Activated T-cell treated with anti-CD3 and anti-CD28 coated beads, Interleukin-2, amount 50 U/mL, for 4 hours (primary cell): ENCODE data around the gene KBTBD6. TPM values are rescaled to one million over a fixed set of nuclear protein-coding genes. Genes with fewer than 3 reads are reported as not detected.
A peak's percentile ranks its signal among the peaks of the same experiment; 100 is the strongest.
"Not testable (repeated sequence)": the region's sequence is repeated elsewhere in the genome, so short reads cannot be mapped to it uniquely, and the experiment has no call there.

Experiments used
- ATAC-seq, 2 donors: fragments of 200-7000 bp; cut with Tn5 transposase; one replicate each; pipeline ENCODE4 v1.10.0; 2021
- DNase-seq: peaks from one replicate; pipeline ENCODE4 v3.0.0-alpha.2; 2020
- H3K27me3 Mint-ChIP-seq: one replicate; pipeline ENCODE4 v1.8.0; 2021; ENCODE audit warnings: low read depth, mixed read lengths
- H3K36me3 Mint-ChIP-seq: one replicate; pipeline ENCODE4 v1.8.0; 2022; ENCODE audit warnings: mixed read lengths; ENCODE audit not compliant: insufficient read depth
- H3K4me1 Mint-ChIP-seq: one replicate; pipeline ENCODE4 v1.8.0; 2021; ENCODE audit warnings: low read depth, mixed read lengths
- H3K4me3 Mint-ChIP-seq: one replicate; pipeline ENCODE4 v1.8.0; 2021; ENCODE audit warnings: mild to moderate bottlenecking, moderate library complexity, mixed read lengths
- H3K9me3 Mint-ChIP-seq: one replicate; pipeline ENCODE4 v1.8.0; 2021; ENCODE audit warnings: mixed read lengths
- total RNA-seq, 3 donors: library from RNA; stranded (reverse); gene quantifications; one replicate each; pipeline ENCODE4 v1.2.1, GENCODE V29; 2021

Gene KBTBD6
- total RNA-seq, 3 donors from 2014 or later: 4.0 to 5.5 (median 4.6) TPM

- Mint-ChIP-seq H3K4me3 (no peak overlapping the region), H3K9me3 (peaks cover 62% of the 10 kb centered on the region), H3K27me3 (no peaks in the 10 kb centered on the region), H3K36me3 (peaks cover 42% of the 10 kb centered on the region), H3K4me1 (no peaks in the 10 kb centered on the region)
- DNase-seq: no peak
- no peak for ATAC-seq
These were observed 16.0 kb upstream of the KBTBD6 start for GRCh38 chr13:41148419-41149283.

DNA sequence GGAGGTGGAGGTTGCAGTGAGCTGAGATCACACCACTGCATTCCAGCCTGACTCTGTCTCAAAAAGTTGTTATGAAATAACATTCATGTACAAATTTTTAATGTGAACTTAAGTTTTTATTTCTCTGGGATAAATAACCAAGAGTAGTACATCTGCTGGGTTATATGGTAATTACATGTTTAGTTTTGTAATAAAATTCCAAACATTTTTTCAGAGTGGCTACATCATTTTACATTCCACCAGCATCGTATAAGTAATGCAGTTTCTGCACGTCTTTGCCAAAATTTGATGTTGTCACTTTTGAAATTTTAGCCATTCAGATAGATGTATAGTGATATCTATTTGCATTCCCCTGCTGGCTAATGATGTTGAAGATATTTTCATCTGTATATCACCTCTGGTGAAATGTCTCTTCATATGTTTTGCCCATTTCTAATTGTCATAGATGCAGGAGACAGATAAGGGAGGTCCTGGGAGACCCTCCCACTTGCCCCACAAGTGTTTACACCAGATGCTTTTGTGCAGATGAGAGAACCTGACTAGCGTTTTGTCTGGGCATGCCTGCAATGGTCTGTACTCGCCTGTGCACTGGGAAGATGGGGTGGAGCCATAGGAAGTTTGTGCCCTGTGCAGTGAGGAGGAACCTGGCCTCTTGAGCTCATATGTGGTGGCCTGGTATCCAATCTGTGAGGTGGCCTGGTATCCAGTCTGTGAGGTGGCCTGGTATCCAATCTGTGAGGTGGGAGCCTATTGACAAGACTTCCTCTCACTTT is 12.7 kb upstream of the KBTBD6 start:
- H3K4me3 Mint-ChIP-seq: no peak overlapping the region
- peaks cover 26% of the 10 kb centered on the region for H3K36me3 Mint-ChIP-seq
- ATAC-seq: no peak
- no peak for DNase-seq
- H3K27me3 Mint-ChIP-seq: no peaks in the 10 kb centered on the region
- H3K4me1 Mint-ChIP-seq: no peaks in the 10 kb centered on the region
- peaks cover 32% of the 10 kb centered on the region for H3K9me3 Mint-ChIP-seq

DNA sequence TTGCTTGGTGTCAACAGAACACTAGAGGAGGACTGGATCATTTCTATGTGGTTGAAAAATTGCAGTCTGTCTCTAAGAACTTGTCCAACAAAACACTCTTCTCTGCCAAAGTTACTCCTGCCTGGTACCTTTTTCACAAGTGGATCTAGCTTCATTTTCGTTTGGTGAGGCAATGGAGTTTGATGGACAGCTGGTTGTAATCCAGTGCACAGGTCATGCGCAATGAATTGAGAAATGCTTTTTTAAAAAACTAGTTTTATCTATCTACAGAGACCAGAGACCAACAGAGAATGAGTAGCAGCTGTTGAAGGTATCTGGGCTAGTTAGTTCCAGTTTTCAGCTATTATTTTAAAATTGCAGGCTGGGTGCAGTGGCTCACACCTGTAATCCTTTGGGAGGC is 12.0 kb upstream of the KBTBD6 start:
- H3K27me3 Mint-ChIP-seq: no peaks in the 10 kb centered on the region
- peaks cover 25% of the 10 kb centered on the region for H3K9me3 Mint-ChIP-seq
- peaks cover 20% of the 10 kb centered on the region for H3K36me3 Mint-ChIP-seq
- no peak for ATAC-seq
- H3K4me1 Mint-ChIP-seq: peaks cover 3% of the 10 kb centered on the region
- DNase-seq: no peak
- no peak overlapping the region for H3K4me3 Mint-ChIP-seq

DNA sequence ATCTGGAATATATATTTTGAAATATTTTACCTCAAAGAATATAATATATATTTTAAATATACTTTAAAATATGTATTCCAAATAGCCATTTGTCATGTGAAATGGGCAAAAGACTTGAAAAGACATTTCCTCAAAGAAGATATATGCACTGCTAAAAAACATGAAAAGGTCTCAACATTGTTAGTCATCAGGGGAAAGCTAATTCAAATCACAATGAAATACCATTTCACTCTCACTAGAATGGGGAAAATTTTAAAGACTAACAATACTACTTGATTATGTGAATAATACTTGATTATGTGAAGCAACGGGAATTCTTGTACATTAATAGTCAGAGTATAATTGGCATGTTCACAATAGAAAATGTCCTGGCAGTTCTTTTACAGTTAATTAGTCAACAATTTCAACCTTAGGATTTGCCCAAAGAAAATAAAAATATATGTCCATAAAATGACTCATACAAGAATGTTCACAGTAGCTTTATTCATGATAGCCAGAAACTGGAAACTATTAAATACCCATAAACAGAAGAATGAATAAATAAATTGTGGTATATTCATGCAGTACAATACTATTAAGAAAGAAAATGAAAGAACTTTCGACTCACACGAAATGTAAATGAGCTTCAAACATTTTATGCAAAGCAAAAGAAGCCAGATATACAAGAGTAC is 6.8 kb upstream of the KBTBD6 start:
- H3K9me3 Mint-ChIP-seq: no peaks in the 10 kb centered on the region
- peaks cover 2% of the 10 kb centered on the region for H3K36me3 Mint-ChIP-seq
- H3K4me1 Mint-ChIP-seq: peaks cover 3% of the 10 kb centered on the region
- no peak overlapping the region for H3K4me3 Mint-ChIP-seq
- ATAC-seq: peak; percentile 27 to 52
- no peaks in the 10 kb centered on the region for H3K27me3 Mint-ChIP-seq
- DNase-seq: no peak

DNA sequence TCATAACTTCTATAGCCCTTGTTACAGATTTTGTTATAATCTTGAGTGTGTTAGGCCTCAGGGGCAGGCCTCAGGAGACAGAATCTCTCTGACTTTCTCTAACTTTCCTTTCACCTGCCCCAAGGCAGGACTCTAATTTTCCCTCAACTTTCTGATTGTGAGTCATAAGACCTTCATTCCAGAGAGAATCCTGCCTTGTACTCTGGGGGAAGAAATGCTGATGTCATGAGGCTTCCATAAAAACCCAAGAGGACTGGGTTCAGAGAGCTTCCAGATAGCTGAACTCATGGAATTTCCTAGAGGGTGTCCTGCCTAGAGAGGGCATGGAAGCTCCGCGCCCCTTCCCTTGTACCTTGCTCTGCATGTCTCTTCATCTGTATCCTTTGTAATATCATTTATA is 5.3 kb upstream of the KBTBD6 start:
- Mint-ChIP-seq H3K4me1 (peaks cover 14% of the 10 kb centered on the region), H3K36me3 (peaks cover 4% of the 10 kb centered on the region), H3K4me3 (no peak overlapping the region), H3K27me3 (no peaks in the 10 kb centered on the region), H3K9me3 (no peaks in the 10 kb centered on the region)
- ATAC-seq (no peak), DNase-seq (no peak)

DNA sequence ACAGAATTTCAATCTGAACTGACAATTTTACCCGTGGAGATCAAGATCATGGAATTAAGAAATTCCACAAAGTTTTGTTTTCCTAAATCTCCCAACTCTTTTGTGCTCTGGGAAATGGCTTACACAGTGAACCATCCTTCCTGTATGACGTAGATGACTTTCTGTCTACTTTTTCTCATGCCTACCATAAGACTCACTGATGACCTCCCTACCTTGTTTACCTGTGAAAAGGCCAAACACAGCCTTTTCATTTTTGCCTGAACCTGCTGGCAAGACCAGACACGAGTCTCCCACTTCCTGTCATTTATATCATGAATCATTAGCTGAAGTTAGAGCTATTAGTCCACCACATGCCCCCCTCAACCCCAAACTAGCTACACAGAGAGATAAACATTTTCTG is 4.6 kb upstream of the KBTBD6 start:
- H3K4me1 Mint-ChIP-seq: peaks cover 21% of the 10 kb centered on the region
- no peaks in the 10 kb centered on the region for H3K9me3 Mint-ChIP-seq
- H3K27me3 Mint-ChIP-seq: no peaks in the 10 kb centered on the region
- H3K36me3 Mint-ChIP-seq: peaks cover 4% of the 10 kb centered on the region
- DNase-seq: no peak
- ATAC-seq: no peak
- H3K4me3 Mint-ChIP-seq: no peak overlapping the region

DNA sequence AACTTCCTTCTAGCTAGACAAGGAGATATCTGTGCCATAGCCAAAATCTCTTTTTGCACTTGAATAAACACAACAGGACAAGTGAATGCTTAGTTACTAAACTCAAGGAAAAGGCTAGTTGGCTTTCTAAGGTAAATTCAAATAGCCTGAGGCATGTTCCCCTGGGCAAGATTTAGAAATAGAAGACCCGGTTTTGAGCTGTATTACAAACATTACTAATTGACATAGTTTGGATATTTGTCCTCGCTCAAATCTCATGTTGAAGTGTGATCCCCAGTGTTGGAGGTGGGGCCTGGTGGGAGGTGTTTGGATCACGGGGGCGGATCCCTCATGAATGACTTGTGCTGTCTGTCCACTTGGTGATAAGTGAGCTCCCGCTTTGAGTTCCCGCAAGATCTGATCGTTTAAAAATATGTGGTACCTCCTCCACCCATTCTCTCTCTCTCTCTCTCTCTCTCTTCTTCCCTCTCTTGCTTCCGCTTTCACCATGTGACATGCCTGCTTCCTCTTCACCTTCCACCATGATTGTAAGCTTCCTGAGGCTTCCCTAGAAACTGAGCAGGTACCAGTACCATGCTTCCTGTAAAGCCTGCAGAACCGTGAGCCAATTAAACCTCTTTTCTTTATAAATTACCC is 3.9 kb upstream of the KBTBD6 start:
- no peak overlapping the region for H3K4me3 Mint-ChIP-seq
- peaks cover 28% of the 10 kb centered on the region for H3K4me1 Mint-ChIP-seq

DNA sequence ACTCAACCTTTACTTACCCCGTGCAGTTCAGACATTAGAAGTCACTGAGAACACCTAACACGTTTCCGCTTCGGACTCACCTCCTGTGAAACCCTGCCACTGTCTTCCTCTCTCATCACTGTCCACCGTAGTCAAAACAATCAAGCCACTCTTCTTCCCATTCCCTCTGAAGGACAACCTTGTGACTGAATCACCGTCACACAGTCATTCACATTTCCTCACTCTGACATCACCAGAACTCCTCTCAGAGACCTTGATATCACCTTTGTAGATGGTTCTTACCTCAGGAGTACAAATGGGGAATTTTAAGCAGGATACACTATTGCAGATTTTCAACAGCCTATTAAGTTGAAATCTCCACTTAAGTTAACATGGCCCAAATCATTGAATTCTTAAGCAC is 1.3 kb upstream of the KBTBD6 start:
- H3K9me3 Mint-ChIP-seq: no peaks in the 10 kb centered on the region
- no peak for DNase-seq
- no peaks in the 10 kb centered on the region for H3K27me3 Mint-ChIP-seq
- H3K4me3 Mint-ChIP-seq: peak overlapping the region; percentile 88
- peaks cover 42% of the 10 kb centered on the region for H3K4me1 Mint-ChIP-seq
- H3K36me3 Mint-ChIP-seq: peaks cover 4% of the 10 kb centered on the region
- no peak for ATAC-seq

More for the DNA sequence above, 3.9 kb upstream of the KBTBD6 start:
- H3K9me3 Mint-ChIP-seq: no peaks in the 10 kb centered on the region
- ATAC-seq: no peak
- H3K36me3 Mint-ChIP-seq: peaks cover 4% of the 10 kb centered on the region
- H3K27me3 Mint-ChIP-seq: no peaks in the 10 kb centered on the region
- no peak for DNase-seq

GRCh38 chr13:41131660-41132511 is 716 bp downstream of the KBTBD6 start:
- ATAC-seq: peak in 1 of 2 donors; percentile 4
- not testable (repeated sequence) for H3K9me3 Mint-ChIP-seq, DNase-seq, H3K36me3 Mint-ChIP-seq, H3K27me3 Mint-ChIP-seq
- Mint-ChIP-seq H3K4me1 (peaks cover 52% of the 10 kb centered on the region), H3K4me3 (peak overlapping the region; percentile 88)

DNA sequence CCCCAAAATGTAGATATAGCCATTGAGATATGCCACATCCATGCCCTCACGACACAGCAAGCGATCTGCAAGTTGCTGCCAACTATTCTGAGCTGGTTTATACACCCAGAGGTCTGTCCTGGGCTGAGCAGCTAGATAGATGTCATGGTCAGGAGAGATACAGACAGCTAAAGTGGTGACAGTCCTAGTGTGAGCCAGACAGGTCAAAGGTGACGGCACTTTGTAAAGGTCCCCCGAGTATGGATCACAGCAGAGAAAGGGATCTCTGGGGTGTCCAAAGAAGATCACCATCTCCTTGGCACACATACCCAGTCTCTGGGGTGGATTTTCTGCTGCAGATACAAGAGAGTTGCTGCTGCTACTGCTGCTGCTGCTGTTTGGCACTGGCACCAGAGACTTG is 1.4 kb downstream of the KBTBD6 start:
- not testable (repeated sequence) for H3K9me3 Mint-ChIP-seq, DNase-seq, H3K36me3 Mint-ChIP-seq, H3K27me3 Mint-ChIP-seq, ATAC-seq
- Mint-ChIP-seq H3K4me3 (peak overlapping the region; percentile 88), H3K4me1 (peaks cover 52% of the 10 kb centered on the region)

GRCh38 chr13:41130356-41130755 is 2.2 kb downstream of the KBTBD6 start:
- H3K36me3 Mint-ChIP-seq: peaks cover 10% of the 10 kb centered on the region
- ATAC-seq (no peak), DNase-seq (no peak)
- H3K4me3 Mint-ChIP-seq: peak overlapping the region; percentile 88
- H3K4me1 Mint-ChIP-seq: peaks cover 52% of the 10 kb centered on the region
- H3K27me3 Mint-ChIP-seq: no peaks in the 10 kb centered on the region
- no peaks in the 10 kb centered on the region for H3K9me3 Mint-ChIP-seq

- no peak for DNase-seq
- Mint-ChIP-seq H3K4me3 (no peak overlapping the region), H3K9me3 (no peaks in the 10 kb centered on the region), H3K36me3 (peaks cover 12% of the 10 kb centered on the region), H3K27me3 (no peaks in the 10 kb centered on the region), H3K4me1 (peaks cover 48% of the 10 kb centered on the region)
- ATAC-seq: no peak
These were observed 4.9 kb downstream of the KBTBD6 start for GRCh38 chr13:41127701-41128100.

DNA sequence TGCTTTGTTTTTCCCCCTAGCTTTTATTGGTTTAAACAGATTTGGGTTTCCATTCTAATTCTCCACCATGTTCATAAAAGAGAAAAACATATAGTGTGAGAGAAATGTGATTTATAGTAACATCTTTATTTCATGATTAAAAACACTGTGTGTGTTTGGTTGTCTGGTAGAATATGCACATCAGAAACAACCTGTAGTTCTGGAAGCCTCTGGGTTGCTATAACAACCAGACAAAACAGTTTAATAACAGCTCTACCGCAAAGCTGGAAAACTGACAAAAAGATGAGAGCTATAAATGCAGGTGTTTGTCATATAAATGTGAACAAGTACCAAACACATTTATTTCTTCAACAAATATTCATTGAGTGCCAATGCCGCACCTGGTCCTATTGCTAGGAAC is 9.8 kb downstream of the KBTBD6 start:
- Mint-ChIP-seq H3K4me3 (no peak overlapping the region), H3K36me3 (peaks cover 9% of the 10 kb centered on the region), H3K9me3 (no peaks in the 10 kb centered on the region), H3K27me3 (no peaks in the 10 kb centered on the region), H3K4me1 (peaks cover 15% of the 10 kb centered on the region)
- ATAC-seq (no peak), DNase-seq (no peak)
